ENCODE measurements around the gene AIG1. TPM values are rescaled to one million over a fixed set of nuclear protein-coding genes. Genes with fewer than 3 reads are reported as not detected.

AIG1 gene
- total RNA-seq, 4 donors from 2014 or later = 18.1 to 47.3 (median 22.9) TPM

DNA sequence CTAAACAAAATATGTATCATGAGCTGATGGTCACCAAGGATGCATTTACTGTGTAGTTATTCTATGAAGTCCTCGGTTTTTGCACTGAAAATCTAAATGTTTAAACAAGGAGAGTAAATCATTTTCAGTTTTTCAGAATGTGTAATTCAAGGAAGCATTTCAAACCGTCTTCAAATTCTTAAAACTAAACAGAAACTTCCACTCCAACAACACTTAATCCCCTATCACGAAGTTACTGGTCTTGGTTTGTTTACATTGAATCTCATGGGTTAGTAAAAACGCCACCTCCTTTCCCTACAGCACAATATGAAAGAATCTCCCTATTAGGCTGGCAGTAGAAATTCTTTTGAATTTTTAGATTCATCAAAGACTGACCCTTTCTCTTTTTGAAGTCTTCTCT is 192.9 kb downstream of the AIG1 start:
- DNase-seq (ENCODE audit: low spot score) (no peak), ATAC-seq (ENCODE audit: low FRiP score) (no peak)
- TF ChIP-seq, protein P1, sequence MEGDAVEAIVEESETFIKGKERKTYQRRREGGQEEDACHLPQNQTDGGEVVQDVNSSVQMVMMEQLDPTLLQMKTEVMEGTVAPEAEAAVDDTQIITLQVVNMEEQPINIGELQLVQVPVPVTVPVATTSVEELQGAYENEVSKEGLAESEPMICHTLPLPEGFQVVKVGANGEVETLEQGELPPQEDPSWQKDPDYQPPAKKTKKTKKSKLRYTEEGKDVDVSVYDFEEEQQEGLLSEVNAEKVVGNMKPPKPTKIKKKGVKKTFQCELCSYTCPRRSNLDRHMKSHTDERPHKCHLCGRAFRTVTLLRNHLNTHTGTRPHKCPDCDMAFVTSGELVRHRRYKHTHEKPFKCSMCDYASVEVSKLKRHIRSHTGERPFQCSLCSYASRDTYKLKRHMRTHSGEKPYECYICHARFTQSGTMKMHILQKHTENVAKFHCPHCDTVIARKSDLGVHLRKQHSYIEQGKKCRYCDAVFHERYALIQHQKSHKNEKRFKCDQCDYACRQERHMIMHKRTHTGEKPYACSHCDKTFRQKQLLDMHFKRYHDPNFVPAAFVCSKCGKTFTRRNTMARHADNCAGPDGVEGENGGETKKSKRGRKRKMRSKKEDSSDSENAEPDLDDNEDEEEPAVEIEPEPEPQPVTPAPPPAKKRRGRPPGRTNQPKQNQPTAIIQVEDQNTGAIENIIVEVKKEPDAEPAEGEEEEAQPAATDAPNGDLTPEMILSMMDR (IDR thresholded peaks at IDR 0.05) = no peak

DNA sequence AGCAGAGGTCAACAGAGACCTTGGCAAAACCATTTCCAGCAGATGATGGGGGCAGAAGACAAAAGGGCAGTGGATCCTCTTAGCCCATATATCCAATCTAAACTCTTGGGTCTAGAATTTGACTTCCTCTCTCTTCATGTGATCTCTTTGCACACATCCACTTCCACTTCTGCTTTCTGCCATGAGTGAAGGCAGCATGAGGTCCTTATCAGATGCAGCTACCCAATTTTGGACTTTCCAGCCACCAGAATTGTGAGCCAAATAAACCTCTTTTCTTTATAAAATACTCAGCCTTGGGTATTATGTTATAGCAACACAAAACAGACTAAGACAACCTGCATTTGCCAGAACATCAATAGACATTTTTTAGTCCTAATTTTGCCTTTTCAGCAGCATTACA is 198.3 kb downstream of the AIG1 start:
- TF ChIP-seq, protein P1 (IDR thresholded peaks at IDR 0.05) = no peak
- DNase-seq (ENCODE audit: low spot score) = no peak
- ATAC-seq (ENCODE audit: low FRiP score) = no peak

- ATAC-seq (ENCODE audit: low FRiP score) (no peak), DNase-seq (ENCODE audit: low spot score) (no peak)
- TF ChIP-seq, protein P1 (IDR thresholded peaks at IDR 0.05) = no peak
Observed at GRCh38 chr6:143260857-143261256, 200.2 kb downstream of the AIG1 start.

- ATAC-seq (ENCODE audit: low FRiP score) = no peak
- DNase-seq (ENCODE audit: low spot score) = no peak
- TF ChIP-seq, protein P1 (IDR thresholded peaks at IDR 0.05) = no peak
Observed at GRCh38 chr6:143261899-143262436, 201.3 kb downstream of the AIG1 start.

- DNase-seq (ENCODE audit: low spot score) (no peak), ATAC-seq (ENCODE audit: low FRiP score) (no peak)
- TF ChIP-seq, protein P1 (IDR thresholded peaks at IDR 0.05) = no peak
Observed at GRCh38 chr6:143262859-143263258, 202.2 kb downstream of the AIG1 start.

DNA sequence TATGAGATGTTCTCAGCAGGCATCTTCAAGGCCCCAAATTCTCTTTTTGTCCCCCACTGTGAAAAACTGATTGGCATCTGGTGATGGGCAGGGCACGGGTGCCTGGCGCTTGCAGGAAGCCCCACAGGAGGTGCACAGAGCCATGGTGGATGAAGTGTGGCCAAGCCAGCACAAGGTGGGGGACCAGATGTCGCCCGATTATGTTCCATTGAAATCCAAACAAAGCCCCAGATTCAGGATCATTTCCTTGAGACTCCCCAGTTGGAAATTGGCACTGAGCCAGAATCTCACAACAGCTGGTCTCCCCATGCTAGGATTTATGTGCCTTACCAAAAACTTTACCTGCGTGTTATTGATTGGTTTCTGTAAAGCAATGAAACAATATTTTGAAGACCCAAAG is 203.7 kb downstream of the AIG1 start:
- DNase-seq (ENCODE audit: low spot score) = no peak
- no peak for ATAC-seq (ENCODE audit: low FRiP score)
- TF ChIP-seq, protein P1 (IDR thresholded peaks at IDR 0.05) = no peak

DNA sequence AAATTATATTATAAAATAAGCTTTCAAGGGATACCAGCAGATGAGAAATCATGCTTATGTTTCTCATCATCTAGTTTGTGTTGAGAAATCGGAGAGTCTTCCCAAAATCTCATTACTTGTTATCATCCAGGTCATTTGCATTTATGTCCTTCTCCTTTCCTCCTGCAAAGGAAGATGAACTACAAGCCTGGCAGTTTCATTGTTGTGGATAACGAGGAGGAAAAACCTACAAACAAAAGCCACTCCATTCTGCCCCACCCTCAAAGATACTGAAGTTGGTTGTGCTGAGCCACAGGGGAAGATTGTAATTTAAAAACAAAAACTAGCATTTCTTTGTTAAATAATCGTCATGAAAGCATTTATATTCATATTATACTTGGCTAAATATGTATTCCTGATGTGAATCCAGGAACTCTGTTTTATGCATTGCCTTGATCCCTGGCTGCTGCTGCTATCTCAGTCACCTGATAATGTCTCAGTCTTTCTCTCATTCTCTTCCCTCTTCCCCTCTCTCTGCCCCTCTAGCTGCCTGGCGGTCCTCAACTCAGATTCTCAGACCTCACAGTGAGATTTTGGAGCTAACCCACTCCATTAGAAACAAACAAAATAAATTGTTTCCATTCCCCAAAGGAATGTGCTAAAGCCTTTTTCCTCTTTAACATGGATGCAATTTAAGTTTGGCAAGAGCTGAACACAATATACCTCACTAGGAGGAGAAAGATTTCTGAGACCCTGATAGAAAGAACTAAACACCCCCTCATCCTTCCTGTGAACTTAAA is 204.5 kb downstream of the AIG1 start:
- ATAC-seq (ENCODE audit: low FRiP score) (no peak), DNase-seq (ENCODE audit: low spot score) (no peak)
- TF ChIP-seq, protein P1 (IDR thresholded peaks at IDR 0.05) = no peak

Measured in omental fat pad (tissue), 4 donors.